Raji (cell line): ENCODE measurements around the gene CCDC201.

ENCODE experiments used
- POLR2A ChIP-seq: IDR thresholded peaks from 2 replicates; pipeline ENCODE4 v1.6.1; 2011; ENCODE audit warnings: low read depth, low read length, control low read depth; ENCODE audit not compliant: insufficient read depth

Gene CCDC201

DNA sequence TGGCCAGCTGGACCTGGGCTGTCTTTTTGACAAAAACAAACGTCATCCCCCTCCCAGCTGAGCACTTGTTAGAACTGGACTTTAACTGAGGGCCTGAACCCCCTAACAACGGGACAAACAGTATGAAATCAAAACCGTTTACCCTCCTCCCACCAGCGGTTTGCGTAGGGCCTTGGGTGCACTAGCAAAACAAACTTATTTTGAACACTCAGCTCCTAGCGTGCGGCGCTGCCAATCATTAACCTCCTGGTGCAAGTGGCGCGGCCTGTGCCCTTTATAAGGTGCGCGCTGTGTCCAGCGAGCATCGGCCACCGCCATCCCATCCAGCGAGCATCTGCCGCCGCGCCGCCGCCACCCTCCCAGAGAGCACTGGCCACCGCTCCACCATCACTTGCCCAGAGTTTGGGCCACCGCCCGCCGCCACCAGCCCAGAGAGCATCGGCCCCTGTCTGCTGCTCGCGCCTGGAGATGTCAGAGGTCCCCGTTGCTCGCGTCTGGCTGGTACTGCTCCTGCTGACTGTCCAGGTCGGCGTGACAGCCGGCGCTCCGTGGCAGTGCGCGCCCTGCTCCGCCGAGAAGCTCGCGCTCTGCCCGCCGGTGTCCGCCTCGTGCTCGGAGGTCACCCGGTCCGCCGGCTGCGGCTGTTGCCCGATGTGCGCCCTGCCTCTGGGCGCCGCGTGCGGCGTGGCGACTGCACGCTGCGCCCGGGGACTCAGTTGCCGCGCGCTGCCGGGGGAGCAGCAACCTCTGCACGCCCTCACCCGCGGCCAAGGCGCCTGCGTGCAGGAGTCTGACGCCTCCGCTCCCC lies 15.5 kb upstream of the CCDC201 start, which contains the start of gene IGFBP1:
TSS of gene IGFBP1 (plus strand) at position 304 of the 808 bp plus-strand sequence. CDS start at position 469, 165 bp downstream.
- no peak for TF ChIP-seq POLR2A

DNA sequence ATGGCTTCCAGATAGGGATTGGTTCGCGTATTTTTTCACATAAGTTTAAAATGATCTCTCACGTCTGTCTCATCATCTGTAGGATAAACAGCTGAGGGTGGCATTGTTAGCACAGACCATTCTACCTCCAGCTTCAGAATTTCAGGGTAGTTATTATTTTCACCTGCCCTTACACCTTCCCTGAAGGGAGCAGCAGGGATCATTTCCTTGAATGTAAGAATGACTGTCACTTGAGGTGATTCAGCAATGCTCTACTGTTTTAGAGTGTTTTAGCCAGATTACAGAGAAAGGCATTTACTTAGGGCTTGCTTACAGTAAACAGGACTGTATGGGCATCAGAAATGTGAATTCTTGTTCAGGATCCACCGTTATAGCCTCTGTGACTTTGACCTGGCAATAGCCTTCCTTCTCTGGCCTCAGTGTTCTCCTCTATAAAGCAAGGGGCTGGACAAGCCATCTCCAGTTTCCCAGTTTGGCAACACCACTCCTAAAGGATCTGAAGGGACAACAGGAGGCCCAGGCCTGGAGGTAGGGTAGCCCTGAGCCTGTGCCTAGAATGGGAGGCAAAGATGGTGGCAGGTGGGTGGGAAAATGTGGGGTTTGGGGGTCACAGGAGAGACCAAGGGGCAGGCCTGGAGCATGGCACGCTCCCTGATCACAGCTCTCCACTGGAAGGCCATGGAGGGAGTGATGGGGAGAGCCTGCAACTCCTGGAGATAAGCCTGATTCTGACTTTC lies 14.2 kb upstream of the CCDC201 start:
- no peak for TF ChIP-seq POLR2A

DNA sequence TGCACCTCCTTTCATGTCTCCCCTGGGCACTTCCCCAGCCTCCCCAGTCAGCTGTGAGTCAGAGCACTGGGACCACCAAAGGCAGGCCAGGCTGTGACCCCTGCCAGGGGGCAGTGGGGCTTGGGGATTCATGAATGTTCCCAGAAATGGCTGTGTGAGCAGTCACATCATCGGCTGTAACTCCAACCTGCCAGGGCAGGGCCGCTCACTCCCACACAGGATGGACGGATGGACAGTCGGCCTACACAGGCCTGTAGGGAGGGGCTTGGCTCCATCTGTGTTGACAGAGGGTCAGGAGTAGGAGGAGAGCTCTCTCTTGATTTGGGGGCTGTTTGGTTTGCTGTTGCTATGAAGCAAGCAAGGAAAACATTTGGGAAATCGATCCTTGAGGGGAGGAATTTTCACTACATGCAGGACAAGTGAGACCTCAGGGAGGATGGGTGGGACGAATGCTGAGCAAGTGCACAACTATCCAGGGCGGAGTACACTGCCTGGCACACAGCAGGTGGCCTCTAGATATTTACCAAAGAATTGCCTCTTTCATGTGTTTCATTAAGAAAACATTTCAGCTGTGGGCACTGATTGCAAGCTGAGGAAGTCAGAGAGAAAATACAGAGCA lies 12.5 kb upstream of the CCDC201 start:
- no peak for TF ChIP-seq POLR2A

DNA sequence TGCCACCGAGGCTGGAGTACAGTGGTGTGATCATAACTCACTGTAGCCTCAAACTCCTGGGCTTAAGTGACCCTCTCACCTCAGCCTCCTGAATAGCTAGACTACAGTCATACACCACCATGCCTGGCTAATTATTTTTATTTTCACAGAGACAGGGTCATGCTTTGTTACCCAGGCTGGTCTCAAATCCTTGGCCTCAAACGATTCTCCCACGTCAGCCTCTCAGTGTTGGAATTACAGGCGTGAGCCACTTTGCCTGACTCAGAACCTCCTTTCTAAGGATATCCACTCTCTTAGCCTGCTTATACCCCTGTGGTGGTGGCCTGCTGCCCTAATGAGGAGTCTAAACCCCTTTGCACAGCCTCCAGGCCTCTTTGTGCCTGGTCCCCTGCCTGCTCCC lies 11.3 kb upstream of the CCDC201 start:
- no peak for TF ChIP-seq POLR2A

DNA sequence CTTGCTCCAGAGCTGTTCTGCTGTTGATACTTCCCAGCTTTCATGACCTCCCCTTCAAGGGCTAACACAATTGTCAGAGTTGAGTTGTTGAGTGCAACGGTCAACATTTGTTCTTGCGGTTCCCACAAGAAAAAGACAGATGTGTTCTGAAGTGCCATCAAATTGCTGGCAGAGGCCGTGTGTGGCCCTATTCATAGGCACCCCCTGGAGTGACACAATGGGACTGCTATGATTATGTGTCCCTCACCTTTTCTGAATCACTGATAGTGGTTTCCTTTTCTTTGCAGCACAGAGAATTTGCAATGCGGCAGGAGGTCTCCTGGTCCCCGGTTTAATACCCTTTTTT lies 9.6 kb upstream of the CCDC201 start:
- TF ChIP-seq POLR2A: no peak

DNA sequence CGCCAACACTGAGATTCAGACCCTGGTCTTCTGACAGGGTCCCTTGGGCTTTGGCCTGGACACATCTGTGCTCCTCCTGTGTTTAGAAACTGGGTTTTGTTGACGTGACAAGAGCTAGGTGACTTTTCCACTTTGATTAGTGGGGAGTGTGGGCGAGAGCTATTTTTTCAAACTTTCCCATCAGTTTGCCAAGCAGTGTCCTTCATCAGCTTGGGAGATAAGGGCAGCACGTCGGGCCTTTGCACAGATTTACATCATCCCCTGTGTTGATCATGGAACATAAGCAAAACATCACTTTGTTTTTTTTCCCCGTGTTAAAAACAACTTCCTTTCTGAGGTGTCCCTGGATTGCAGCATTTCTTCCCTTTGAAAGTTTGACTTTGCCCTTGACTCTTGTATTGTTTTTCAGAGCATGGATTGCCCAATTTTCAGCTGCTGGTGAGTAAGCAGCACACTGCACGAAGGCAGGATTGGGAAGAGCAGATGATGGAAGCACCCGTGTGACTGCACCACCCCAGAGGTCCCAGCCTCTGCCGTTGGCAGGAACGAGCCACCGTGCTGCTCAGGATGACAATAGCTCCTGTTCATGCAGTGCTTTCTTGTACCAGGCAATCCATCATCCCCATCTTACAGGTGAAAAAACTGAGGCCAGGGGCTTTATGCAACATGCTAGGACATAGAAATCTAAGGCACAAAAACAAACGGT lies 9.0 kb upstream of the CCDC201 start:
- TF ChIP-seq POLR2A: no peak

DNA sequence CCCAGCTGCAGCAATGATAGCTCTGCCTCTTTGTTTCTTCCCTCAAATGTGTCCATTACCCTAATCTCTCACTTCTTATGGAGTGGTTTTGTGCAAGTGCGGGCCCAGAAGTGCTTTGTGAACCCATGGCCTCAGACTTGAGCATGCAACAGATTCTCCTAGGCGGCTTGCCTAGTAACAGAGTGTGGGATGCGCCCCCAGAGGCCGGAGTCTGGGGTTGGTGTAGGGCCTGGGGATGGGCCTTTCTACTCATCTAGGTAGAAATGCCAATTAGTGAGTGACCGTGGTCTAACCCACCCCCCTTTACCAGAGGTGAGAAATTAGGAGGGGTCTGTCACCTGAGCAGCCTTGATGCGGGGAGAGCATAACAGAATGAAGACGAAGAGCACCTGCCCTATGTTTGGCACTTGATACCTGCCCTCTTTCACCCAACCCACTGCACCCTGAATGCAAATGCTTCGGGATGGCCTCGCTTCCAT lies 8.4 kb upstream of the CCDC201 start:
- no peak for TF ChIP-seq POLR2A

DNA sequence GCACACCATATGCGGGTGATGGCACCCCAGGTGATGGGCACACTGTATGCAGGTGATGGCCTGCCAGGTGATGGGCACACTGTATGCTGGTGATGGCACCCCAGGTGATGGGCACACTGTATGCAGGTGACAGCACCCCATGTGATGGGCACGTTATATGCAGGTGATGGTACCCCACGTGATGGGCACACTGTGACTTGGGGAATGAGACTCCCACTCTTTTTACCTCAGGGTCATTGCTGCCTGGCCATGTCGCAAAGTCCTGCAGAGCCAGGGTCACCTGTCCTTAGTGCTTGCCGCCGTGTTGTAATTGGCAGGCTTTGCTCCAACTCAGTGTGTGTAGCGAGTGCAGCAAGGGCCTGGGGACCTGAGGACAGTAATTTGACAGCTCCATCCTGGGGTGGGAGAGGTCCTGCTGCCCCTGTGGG lies 7.6 kb upstream of the CCDC201 start:
- TF ChIP-seq POLR2A: no peak

DNA sequence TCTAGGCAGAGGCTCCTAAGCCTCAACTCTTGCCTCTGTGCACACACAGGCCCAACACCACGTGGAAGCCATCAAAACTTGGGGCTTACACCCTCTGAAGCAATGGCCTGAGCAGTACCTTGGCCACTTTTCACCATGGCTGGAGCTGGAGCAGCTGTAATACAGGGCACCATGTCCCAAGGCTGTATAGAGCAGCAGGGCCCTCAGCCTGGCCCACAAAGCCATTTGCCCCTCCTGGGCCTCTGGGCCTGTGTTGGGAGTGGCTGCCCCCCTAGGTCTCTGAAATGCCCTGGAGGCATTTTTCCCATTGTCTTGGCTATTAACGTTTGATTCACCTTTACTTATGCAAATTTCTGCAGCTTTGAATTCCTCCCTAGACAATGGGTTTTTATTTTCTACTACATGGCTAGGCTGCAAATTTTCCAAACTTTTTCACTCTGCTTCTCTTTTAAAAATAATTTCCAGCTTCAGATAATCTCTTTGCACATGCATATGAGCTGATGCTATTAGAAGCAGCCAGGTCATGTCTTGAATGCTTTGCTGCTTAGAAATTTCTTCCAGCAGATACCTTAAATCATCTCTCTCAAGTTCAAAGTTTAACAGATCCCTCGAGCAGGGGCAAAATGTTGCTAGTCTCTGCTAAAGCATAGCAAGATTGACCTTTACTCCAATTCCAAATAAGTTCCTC lies 5.7 kb upstream of the CCDC201 start:
- no peak for TF ChIP-seq POLR2A

DNA sequence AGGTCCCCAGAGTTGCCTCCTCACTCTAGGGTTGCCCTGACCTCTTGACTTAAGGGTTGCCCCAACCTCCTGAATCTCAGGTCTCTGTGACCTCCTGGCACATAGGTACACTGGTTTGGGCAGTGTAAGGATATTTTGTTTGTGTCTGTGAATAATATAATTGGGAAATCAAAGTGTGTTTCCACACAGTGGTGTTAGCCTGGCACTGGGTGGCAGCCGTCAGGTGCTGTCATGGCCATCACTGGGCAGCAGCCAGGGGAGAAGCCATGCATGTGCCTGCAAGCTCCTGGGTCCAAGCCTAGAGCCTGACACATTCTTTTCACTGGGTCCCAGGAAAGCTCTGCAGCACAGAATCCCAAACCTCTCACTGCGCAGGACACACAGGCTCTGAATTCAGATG lies 3.6 kb upstream of the CCDC201 start:
- no peak for TF ChIP-seq POLR2A

DNA sequence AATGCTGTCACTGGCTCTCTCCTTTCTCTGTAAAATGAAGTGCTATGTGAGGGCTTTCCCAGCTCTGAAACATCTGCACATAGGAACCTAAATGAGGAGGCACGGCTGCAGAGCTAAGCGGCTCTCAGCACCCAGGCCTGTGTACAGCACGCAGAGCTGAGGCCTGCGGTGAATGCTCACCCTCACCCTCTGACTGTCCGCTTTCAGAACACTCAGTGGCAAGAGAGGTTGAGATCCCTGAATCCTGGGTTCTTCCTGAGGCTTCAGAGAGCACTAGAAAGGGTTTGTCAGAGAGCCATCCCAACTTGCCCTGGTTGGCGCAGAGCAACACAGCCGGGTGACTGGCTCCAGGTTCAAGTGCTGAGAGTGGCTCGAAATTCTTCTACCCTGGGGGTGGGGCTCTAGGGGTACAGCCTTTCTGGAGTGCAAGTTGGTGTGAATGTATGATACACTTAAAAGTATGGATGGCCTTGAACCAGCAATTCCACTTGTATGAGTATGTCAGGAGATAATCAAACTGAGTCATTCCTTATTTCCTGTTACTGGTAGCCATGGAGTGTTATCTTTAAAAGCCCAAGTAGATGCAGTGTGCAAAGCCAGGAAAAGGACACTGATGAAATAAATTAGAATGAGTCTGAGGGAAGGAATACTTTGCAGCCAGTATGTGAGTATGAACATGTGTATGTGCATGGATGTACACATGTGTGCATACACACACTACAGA lies 1.7 kb upstream of the CCDC201 start:
- TF ChIP-seq POLR2A: no peak

DNA sequence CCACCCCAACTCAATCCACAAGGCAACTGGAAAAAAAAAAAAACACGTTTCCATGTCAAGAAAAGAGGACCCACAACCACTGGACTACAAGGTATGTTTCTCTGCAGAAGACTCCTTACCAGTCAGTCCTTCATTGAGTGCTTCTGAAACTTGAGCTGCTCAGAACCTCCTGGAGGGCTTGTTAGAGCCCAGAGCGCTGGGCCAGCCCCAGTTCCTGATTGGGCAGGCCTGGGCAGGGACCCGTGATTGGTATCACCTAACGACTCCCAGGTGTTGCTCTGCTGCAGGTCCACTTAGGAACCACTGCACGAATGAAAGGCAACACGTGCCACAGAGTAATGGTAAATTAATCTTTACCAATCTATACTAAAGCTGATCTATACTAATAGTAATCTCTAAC lies 473 bp upstream of the CCDC201 start:
- TF ChIP-seq POLR2A: no peak

DNA sequence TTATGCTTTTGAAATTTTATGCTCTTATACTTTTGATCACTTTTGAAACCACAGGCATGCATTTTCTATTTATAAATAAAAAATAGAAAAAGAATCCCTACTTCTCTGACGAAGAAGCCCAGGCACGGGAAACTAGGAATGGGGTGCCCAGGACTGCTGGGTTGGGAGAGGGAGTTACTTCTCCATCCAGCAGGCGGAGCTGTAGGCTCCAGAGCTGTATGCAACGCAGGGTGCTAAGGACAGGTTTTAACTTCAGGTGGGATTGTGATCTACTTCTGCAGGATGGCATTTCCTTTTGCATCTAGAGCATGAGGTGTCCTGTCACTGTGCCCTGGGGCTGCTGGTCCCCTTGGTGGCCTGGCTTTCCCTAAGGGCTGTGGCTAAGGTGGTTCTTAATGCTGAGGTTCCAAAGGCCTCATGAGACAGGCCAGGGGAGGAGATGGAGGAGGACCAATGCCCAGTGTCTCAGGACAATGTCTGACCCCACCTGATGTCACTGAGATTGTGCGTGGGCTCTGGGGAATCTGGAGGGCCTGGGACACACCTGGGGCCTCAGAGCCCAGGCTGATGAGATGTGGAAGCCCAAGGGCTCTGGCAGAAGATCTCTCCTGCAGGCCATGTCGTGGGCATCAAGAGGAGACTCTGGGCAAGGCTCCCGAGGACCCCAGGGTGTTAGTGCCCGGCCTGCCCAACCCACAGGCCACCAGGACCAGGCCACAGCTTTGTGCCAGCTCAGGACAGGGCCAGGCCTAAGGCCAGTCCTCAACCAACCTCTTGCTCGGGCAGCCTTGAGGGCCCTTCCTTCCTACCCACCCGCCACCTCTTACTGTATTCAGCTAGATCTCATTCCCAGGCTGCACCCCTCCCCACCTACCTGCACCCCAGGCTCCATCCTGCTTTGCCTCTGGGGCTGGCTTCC lies 507 bp downstream of the CCDC201 start:
- TF ChIP-seq POLR2A: no peak
